ENCODE data around the gene TMEM17. TPM values are rescaled to one million over a fixed set of nuclear protein-coding genes. Genes with fewer than 3 reads are reported as not detected.

TMEM17 gene
- total and polyA plus RNA-seq, 2 donors (not counting 3 experiments of a cell fraction or from before 2014, with no cell fraction given) = 0.91 to 2.0 TPM

DNA sequence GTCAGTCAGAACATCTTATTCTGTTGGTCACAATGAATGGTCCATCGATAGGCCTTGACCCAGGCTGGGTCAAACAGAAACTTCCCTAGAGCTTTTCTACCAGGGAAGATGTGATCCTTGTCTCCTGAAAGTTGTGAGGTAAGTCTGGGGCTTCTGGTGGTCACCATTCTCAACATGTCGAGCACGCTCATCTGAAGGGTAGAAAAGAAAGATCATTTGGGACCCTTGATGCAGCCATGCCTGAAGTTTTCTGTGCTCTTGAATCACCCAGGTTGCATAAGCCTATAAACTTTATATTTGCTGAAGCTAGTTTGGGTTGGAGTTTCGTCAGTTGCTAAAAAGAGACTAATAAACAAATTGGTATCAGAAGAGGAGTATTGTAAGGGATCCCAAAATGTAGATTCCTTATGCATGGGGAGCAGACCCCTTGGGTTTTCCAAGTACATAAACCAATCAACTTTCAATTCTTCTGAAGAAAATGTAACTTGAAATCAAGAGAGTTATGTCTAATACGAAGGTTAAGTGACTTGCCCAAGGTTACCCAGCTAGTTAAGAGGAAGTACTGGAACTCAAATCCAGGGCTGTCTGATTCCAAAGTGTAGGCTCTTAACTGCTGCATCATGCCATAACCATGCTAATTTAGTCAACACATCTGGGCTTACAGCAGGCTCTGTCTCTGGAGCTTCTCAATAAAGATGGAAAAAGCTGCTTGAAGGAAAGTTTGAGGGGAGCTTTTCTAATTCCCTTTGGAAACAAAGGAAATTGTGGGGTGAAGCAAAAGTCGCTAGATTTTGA, 23.2 kb downstream of the TMEM17 start:
- Histone ChIP-seq H3K27me3 (ENCODE audit: control insufficient read depth in 2 of 2, insufficient read depth in 2 of 2, low read length in 2 of 2) (no peaks in the 10 kb centered on the region), H3K4me3 (replicated peaks in 1 of 3; ENCODE audit: insufficient read depth in 1 of 3, low read depth in 1 of 3, low read length in 3 of 3) (no peak overlapping the region), H3K9me1 (replicated peaks; ENCODE audit: control insufficient read depth, extremely low read depth, insufficient read depth, low read length) (no peaks in the 10 kb centered on the region), H4K20me1 (replicated peaks; ENCODE audit: control insufficient read depth, extremely low read depth, insufficient read depth, low read length) (no peaks in the 10 kb centered on the region), H3K27ac (ENCODE audit: insufficient read depth, low read depth, low read length) (no peak overlapping the region), H3K79me2 (ENCODE audit: control insufficient read depth, insufficient read depth, low read length) (no peaks in the 10 kb centered on the region), H3K36me3 (ENCODE audit: control insufficient read depth in 2 of 2, extremely low read depth in 1 of 2, insufficient read depth in 2 of 2, low read length in 2 of 2) (no peaks in the 10 kb centered on the region), H2AFZ (ENCODE audit: low read depth, low read length) (no peak overlapping the region), H3K9ac (replicated peaks; ENCODE audit: extremely low read depth, insufficient read depth, low read length) (no peak overlapping the region), H3K4me2 (ENCODE audit: insufficient read depth, low read length) (no peak overlapping the region), H3K9me3 (replicated peaks; ENCODE audit: control insufficient read depth, insufficient read depth, low read length) (no peaks in the 10 kb centered on the region), H3K4me1 (ENCODE audit: control insufficient read depth, extremely low read depth, insufficient read depth, low read length) (peaks cover 8% of the 10 kb centered on the region)
- intact Hi-C loops (cut with micrococcal nuclease) (no loop called here), dilution Hi-C loops (cut with MboI; ENCODE audit: extremely low pct_ligation_motif_present, low sequenced_read_pairs) (no loop called here)
- TF ChIP-seq FOS (IDR thresholded peaks at IDR 0.05; ENCODE audit: borderline replicate concordance, insufficient read depth, low read length) = no peak
- no peak for TF ChIP-seq MYC (IDR thresholded peaks at IDR 0.05; ENCODE audit: low read depth, low read length)
- TF ChIP-seq, protein P1, sequence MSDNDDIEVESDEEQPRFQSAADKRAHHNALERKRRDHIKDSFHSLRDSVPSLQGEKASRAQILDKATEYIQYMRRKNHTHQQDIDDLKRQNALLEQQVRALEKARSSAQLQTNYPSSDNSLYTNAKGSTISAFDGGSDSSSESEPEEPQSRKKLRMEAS (IDR thresholded peaks at IDR 0.05; ENCODE audit: insufficient read depth, insufficient read length) = no peak
- no peak for TF ChIP-seq JUN (IDR thresholded peaks at IDR 0.05; ENCODE audit: borderline replicate concordance, insufficient read depth, insufficient read length, low read depth)
- TF ChIP-seq, protein P2, sequence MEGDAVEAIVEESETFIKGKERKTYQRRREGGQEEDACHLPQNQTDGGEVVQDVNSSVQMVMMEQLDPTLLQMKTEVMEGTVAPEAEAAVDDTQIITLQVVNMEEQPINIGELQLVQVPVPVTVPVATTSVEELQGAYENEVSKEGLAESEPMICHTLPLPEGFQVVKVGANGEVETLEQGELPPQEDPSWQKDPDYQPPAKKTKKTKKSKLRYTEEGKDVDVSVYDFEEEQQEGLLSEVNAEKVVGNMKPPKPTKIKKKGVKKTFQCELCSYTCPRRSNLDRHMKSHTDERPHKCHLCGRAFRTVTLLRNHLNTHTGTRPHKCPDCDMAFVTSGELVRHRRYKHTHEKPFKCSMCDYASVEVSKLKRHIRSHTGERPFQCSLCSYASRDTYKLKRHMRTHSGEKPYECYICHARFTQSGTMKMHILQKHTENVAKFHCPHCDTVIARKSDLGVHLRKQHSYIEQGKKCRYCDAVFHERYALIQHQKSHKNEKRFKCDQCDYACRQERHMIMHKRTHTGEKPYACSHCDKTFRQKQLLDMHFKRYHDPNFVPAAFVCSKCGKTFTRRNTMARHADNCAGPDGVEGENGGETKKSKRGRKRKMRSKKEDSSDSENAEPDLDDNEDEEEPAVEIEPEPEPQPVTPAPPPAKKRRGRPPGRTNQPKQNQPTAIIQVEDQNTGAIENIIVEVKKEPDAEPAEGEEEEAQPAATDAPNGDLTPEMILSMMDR (IDR thresholded peaks at IDR 0.05; ENCODE audit: extremely low read depth in 1 of 2, insufficient read depth in 1 of 2, low read depth in 1 of 2, low read length in 2 of 2) = no peak
- no peak for TF ChIP-seq EZH2 (IDR thresholded peaks at IDR 0.05; ENCODE audit: borderline replicate concordance, low read depth, low read length, severe bottlenecking)
- TF ChIP-seq POLR2AphosphoS5 (IDR thresholded peaks at IDR 0.05; ENCODE audit: insufficient read depth, low read depth, low read length) = no peak
- no peak for TF ChIP-seq POLR2A (IDR thresholded peaks at IDR 0.05; ENCODE audit: low read depth, low read length)
- TF ChIP-seq GATA2 (IDR thresholded peaks at IDR 0.05; ENCODE audit: insufficient read depth, insufficient read length, low read depth, low read length) = no peak
- no TSS peak for BruUV-seq (replicated peaks)
- POLR2A ChIA-PET = no interaction called here
- DNase-seq (ENCODE audit: low read depth, low spot score) = no peak
- FAIRE-seq = no peak
- CTCF ChIA-PET = interaction anchor here (0.7 kb wide), 1 partner anchor 25 kb away, joined by 3 read pairs; no protein-coding TSS in a partner anchor
